HG03469 (cell line): Measurements from ENCODE around the gene CCDC6.

ENCODE experiments used
- ATAC-seq: cut with Tn5 transposase; IDR thresholded peaks from one replicate; pipeline ENCODE4 v1.9.1; 2021; ENCODE audit warnings: mild to moderate bottlenecking, moderate library complexity, moderate number of reproducible peaks; ENCODE audit not compliant: unreplicated experiment

CCDC6 gene

DNA sequence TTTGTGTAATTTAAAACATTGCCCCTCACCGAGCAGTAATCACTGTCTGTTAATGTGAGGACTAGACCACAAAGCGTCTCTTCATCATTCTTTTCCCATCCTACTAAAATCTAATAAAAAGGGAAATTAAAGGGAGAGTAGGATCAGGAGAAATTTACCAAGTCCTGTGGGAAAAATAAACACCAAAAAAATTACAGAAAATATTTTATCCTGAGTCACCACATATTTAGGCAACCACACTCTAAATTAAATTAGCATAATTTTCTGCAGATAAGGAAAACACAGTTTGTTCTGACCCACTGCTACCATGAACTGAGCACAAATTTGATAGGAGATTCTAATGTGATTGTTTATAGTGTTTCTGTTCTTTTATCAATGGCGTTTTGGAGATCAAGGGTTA is 49.3 kb downstream of the CCDC6 start:
- no peak for ATAC-seq

DNA sequence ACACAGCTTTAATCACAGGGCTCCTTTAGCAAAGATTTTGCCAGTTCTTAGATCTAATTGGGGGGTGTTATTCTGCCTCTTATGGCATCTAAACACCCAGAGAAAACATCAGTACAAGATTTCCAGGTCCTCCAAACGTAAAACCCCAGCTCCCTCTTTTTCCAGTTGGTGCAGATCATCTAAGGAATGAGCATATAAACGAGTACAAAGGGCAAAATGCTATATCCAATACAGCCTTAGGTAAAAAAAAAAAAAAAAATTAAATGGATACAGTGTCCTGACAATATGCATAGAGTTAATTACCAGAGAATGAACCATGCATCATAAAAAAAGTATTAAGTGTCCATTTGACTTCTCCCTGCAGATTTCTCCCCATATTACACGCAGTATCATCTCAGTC is 50.3 kb downstream of the CCDC6 start:
- ATAC-seq, result no peak

DNA sequence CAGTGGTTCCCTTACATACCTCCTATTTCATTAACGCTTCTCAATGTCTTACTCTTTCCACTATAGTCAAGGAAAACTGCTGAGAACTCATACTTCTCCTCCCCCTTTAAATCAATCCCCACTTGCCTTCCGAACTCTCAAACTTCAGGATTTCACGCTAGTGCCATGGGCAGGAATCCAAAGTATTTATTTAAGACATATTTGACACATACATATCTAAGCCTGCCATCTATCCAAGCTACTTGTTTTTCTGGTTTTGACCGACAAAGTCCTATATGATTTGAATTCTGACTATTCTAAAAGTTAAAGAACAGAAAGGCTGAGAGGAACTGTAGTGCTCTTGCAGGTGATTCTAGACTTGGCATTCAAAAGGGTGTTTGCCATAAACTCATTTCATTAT is 51.8 kb downstream of the CCDC6 start:
- no peak for ATAC-seq

DNA sequence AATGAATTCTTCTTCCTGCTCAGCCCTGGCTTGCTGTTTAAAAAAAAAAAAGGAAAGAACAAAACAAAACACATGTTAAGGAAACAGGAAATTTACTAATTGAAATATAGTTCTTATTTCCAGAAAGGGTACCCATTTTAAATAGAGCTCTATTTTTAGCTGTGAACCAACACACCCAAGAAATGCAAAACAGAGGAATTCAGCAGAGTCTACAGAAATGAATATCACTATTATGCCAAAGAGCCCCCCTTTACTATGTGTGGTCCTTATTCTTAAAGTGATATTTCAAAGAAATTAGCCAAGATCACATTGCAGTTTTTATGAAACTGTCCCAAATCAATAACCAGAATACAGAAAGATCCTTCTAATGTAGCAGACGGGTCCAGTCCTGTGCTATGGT is 53.7 kb downstream of the CCDC6 start:
- no peak for ATAC-seq

DNA sequence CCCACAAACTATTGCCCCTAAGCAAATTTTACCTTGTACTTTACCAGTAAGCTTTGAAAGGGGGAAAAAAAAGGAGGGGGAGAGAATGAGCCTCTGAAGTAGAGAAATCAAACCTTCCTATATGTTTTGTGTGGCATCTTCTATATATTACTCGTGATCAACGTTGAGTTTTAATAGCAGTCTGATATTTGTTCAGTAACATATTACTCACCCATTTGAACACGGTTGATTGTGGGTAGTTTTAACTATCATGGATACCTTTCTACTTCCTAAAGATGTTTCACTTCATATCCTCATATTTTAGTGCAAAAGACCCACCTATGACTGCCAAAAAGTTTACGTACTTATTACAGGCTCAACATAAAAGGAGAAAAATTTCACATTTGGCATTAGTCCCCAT is 54.5 kb downstream of the CCDC6 start:
- no peak for ATAC-seq

DNA sequence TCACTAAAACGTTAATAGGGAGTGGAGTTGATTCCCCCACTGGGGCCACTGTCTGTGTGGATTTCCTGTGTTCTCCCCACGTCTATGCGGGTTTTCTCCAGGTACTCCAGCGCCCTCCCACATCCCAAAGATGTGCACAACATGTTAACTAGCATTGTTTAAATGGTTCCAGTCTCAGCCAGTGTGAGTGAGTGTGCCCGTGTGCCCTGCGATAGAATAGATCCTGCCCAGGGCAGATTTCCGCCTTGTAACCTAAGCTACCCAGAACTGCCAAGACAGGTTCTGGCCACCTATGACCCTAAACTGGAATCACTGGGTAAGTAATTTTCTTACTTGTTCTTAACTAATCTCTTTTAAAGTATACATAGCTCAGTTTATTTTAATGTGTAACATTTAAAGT is 58.5 kb downstream of the CCDC6 start:
- ATAC-seq, result no peak

DNA sequence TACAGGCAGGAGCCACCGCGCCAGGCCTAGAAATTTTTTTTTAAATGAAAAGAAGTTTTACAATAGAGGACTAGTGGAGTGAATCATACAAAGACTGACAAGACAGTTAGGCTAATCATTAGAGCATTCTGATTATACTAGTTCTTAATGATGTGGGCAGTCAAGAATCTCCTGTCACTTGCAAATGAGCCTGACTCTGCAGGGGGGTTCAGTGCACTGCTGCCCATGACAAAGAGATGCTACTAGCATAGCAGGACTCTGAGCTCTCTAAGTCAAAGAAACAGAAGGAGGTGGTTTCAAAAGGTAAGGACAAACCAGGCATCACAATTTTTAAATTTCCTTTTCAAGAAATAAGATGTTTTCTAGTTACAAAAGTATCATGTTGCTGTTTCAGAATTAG is 59.0 kb downstream of the CCDC6 start:
- no peak for ATAC-seq

DNA sequence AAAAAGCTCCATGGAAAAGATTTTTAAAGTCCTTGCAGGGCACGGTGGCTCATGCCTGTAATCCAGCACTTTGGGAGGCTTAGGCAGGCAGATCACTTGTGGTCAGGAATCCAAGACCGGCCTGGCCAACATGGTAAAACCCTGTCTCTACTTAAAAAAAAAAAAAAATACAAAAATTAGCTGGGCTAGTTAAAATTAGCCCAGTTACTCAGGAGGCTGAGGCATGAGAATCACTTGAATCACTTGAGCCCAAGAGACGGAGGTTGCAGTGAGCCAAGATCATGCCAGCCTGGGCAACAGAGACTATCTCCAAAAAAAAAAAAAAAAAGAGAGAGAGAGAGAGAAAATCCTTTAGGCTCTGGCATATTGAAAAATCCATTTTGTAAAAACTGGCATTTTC is 61.9 kb downstream of the CCDC6 start:
- ATAC-seq, result no peak

DNA sequence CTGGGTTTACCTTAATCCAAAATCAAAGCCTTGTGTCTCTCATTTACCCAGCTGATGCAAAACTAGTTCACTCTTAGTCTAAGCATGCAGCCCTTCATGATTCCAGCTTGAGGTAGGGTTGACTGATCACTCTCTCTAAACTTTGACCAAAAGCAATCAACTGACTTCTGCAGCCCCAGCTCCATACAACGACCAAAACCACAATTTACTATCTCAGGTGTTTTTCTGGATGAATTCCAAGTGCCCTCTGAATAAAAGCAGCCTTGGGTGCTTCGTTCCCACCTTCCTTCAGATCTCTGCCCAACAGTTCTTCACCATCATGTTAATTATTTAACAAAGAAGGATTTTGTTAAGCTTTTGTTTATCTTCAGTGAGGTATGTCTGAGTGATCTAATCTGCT is 62.6 kb downstream of the CCDC6 start:
- ATAC-seq, result no peak

DNA sequence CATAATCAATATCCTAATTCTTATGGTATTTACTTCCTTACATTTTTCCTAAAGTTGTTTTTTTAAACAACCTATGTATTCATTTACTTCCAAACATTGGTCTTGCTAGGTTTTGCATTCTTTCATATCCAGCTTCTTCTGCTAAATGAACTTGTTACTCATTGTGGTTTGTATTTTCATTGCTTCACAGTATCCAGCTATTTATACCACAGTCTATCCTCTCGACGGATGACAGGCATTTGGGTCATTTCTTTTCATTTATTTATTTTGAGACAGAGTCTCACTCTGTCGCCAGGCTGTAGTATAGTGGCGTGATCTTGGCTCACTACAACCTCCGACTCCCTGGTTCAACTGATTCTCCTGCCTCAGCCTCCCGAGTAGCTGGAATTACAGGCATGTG is 66.8 kb downstream of the CCDC6 start:
- ATAC-seq, result no peak

DNA sequence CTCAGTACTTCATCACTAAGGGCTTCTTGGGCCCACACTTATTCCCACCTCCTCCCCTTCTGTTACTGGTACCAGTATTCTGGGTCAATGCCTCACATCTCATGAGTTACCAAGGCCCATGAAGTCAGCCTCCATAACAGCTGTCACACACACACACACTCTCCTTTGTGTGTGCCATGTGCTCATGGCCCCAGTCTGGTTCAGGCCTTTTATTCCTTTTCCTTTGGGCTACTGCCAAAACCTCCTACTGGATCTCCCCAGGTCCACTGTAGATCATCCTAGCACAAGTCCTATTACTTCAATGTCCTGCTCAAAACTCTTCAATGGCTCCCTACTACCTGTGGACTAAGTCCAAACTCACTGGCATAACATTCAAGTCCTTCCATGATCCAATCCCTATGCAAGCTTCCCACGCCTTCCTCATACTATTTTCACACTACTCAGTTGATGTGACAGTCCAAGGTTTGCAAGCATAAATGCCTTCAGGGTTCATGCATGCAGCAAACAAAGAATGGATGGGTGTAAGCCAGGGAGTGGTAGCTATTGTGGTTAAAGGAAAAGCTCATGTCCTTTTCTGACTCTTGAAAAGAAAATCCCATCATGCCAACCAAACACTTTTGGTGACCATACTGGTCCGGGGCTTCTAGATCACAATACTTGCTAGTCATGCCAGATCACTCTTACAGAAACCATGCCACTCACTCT is 68.1 kb downstream of the CCDC6 start:
- no peak for ATAC-seq

DNA sequence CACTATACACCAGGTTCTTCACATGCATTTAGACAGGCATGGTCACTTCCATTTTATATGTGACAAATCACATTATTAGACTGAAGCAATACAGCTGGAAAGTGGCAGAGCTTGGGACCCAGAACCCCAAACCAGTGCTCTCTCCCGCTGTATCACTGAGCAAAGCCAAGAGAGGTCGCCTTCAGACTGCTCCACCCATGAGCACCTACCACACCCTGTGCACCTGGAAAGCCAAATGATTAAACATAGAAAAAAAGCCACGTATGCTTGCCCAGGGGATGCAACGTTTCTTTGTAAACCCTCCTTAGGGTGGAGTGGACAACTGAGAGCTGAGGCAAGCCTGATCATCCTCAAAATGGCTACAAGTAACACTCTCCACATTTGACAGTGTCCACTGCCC is 72.5 kb downstream of the CCDC6 start:
- ATAC-seq, result no peak

DNA sequence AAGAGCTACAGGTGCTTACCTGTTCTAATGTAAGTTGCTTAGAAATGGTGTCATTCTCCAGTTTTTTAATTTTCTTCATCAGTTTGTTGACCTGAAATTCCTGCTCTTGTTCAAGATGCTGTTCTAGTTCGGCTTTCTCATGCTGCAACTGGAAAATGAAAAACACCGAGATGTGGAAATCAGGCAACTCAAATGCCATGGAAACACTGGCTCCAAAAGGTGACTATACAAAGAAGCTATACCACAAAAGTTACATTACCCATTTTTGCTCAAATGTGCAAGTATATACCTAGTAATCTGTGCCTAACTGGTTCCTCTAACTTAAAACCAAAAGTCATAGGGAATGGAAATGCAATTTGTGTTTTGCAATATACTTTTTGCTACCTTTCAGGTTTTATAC is 73.8 kb downstream of the CCDC6 start:
- ATAC-seq, result no peak

DNA sequence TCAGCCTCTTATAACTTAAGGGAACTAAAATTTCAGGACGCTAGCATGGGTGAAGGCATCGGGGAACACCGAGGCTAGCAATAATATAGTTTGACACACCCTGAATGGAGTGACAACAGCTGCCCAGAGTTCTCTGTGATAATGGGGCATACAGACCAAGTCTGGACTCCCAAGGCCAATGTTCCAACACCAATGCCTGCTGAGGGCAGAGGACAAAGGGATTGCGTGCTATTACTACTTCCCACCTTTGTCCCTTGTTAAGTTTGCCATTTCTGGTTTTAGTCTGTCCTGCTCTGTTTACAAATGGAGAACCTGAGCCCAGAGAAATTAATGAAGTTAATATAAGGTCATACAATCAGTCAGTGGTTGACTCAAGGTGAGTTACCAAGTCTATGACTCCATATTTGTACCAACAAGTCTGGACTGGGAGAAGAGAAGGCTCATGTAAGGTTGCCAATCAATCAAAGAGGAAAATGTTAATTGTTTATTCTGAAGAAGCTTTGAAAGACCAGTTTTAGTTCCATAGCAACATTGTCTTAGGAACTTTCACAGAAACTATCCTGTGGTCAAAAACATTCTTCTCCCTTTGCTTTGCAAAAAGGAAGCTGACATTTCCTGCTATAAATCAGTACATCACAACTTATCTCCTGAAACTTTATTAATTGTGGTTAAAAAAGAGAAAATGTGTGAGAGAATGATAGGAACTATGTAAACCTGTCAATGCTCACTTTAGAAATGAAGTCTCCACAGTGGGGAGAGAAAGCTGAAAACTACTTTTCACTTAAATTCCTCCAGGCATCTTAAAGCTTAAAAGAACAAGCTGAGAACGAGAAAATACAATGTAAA is 74.5 kb downstream of the CCDC6 start:
- no peak for ATAC-seq

DNA sequence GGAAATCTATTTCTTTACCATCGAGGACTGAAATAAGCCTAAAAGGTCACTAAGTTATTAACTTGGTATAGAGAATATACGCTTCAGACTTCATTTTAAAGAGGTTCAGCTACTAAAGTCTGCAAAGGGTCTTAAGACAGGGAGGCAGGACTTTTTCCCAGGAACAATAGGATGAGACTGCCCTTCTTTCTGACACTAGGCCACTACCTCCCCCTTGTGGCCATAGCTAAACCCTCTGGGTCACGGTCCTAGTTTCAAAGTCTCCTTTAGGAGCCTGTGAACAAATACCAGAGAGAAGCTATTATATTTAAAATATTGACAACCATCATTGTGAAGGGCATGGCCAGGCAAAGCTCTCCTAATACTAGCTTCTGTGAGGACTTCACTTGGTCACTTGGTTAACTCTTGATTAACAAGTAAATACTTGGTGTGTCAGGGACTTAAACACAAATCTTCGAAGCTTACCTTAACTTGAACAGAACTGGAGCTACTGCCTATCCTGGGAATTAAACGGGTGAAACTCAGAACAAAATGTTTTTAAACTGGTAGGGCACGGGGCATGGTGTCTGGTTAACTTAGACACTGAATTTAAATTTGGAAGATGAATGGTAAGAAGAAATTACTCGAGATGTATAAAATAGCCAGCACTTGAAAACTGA is 75.6 kb downstream of the CCDC6 start:
- no peak for ATAC-seq

DNA sequence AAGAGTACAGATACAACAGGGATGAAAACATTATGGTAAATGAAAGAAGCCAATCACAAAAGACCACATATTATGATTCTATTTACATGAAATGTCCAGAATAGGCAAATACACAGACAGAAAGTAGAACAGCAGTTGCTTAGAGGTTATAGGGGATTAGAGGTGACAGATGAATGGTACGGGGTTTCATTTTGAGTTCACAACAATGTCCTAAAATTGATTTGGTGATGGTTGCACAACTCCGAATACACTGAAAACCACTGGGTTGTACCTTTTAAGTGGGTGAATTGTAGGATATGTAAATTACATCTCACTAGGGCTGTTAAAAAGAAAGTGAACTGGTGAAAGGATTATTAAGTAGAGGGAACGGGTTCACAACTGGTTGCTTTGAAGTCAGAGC is 76.8 kb downstream of the CCDC6 start:
- ATAC-seq, result peak; percentile 83

DNA sequence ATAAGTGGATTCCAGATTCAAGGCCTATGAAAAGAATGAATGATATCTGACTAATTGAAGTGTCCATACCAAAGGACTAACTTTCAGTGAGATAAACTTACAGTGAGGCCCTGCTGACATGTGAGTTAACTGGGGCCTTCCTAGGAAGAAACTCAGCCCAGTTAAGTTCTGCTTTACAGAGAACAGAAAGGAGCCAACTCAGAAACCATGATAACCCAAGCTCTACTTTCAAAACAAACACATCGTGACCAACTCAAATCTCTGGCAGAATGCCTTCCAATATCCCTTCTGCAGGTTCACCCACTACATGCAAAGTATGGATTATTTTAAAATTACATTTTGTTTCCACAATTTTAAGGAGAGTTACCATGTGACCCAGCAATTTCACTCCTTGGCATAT is 77.3 kb downstream of the CCDC6 start:
- no peak for ATAC-seq

DNA sequence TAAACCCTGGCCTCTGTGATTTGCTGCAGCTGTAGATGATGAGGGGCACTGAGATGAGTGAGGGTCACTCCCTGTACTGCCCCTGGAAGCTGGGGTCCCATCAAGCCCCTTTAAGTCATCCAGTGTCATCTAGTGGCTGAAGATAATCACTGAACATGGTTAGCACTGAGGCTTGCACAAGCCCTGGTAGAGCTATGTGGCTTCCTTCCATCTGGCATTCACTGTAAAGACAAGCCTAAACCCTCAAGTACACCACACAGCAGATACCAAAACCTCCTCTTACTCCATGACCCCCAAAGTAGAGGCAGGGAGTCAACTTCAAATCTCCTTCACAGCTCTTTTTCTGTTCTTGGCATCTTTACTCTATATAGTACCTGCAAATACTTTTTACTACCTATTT is 80.4 kb downstream of the CCDC6 start:
- no peak for ATAC-seq

DNA sequence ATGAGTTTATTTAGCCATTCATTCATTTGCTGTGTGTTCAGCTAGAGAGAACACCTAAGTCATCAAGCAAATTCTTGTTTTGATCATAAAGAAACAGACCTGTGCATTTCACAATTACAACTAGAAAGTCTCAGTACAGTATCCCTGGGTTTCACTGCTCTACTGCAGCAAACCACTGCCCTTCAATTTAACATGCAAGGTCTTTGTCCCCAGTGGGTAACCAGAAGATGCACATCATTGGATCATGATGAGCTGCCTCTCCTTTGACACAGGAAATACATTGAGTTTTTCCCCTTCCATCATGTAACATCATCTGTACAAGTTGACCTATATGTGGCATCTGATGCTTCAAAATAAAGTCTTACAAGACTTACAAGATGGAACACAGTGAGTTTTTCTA is 82.6 kb downstream of the CCDC6 start:
- ATAC-seq, result no peak

DNA sequence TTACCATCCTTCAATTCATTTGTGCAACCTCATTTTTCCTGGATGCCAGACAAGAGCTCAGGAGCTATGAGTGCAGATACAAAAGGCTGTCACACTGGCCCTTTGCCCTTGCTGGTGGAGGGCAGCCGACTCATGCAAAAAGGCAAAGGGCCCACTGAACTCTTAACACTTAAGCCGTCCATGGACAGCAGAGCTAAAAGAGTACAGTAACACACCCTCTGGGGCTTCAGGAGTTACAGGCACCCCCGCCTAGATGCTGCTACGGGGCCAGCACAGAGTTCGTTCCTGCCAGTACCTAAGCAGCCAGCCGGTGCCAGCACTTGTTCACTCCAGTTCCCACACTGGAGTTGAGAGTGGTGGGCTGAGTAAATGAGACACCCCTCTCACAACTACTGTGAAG is 83.2 kb downstream of the CCDC6 start:
- ATAC-seq, result no peak

DNA sequence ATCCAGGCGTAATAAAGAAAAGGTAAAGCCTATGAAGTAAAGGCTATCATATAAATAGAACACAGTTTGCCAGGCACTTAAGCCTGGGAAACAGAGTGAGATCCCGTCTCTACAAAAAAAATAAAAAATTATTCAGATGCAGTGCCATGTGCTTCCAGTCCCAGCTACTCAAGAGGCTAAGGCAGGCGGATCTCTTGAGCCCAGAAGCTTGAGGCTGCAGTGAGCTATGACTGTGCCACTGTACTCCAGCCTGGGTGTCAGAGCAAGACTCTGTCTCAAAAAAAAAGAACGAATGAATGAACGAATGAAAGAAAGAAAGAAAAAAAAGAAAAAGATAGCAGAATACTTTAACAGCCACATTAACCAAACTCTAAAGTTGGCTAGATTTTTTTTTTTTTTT is 85.9 kb downstream of the CCDC6 start:
- no peak for ATAC-seq

DNA sequence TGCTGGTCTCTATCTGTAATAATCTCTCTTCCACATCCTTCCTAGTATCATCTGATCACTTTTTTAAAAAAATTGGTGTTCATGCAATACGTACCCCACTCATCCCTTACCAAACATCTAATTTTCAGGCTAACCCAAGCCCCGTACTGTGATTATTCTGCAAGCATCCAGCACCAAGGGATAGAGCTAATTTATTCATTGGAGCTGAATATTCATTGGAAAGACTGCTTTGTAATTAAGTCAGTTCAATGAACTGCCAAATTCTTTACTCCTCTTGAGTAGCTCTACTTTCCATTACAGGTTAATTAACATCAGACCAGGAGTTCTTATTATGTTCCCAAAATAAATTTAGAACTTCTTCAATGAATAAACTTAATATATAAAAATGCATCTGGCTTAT is 86.7 kb downstream of the CCDC6 start:
- ATAC-seq, result no peak
